GM08714 (cell line): ENCODE results near the gene RAPGEF6.

Source experiments
- H3K4me3 ChIP-seq: fragments of 200-500 bp; sonication (Bioruptor generic); 2 replicates; pipeline ENCODE4 v1.5.1; 2014; ENCODE audit warnings: mild to moderate bottlenecking, low read length, inconsistent platforms
- ZNF274 ChIP-seq: IDR thresholded peaks from 2 replicates; pipeline ENCODE4 v1.6.1; 2012; ENCODE audit warnings: mild to moderate bottlenecking, low read depth, low read length

Gene RAPGEF6

GRCh38 chr5:131481569-131481968 lies 153.5 kb downstream of the RAPGEF6 start:
- TF ChIP-seq ZNF274, result no peak
- no peak overlapping the region for H3K4me3 ChIP-seq

GRCh38 chr5:131475541-131475941 lies 159.5 kb downstream of the RAPGEF6 start:
- no peak for TF ChIP-seq ZNF274
- H3K4me3 ChIP-seq, result no peak overlapping the region

- H3K4me3 ChIP-seq, result no peak overlapping the region
- no peak for TF ChIP-seq ZNF274
Observed at GRCh38 chr5:131473731-131474130, 161.3 kb downstream of the RAPGEF6 start.

- no peak overlapping the region for H3K4me3 ChIP-seq
- TF ChIP-seq ZNF274, result no peak
Observed at GRCh38 chr5:131466171-131466766, 168.8 kb downstream of the RAPGEF6 start.

GRCh38 chr5:131463656-131464055 lies 171.4 kb downstream of the RAPGEF6 start:
- H3K4me3 ChIP-seq, result no peak overlapping the region
- no peak for TF ChIP-seq ZNF274

GRCh38 chr5:131462454-131462853 lies 172.6 kb downstream of the RAPGEF6 start:
- no peak overlapping the region for H3K4me3 ChIP-seq
- TF ChIP-seq ZNF274, result no peak

GRCh38 chr5:131461742-131462141 lies 173.3 kb downstream of the RAPGEF6 start:
- no peak overlapping the region for H3K4me3 ChIP-seq
- TF ChIP-seq ZNF274, result no peak

GRCh38 chr5:131460867-131461572 lies 174.0 kb downstream of the RAPGEF6 start:
- H3K4me3 ChIP-seq, result no peak overlapping the region
- no peak for TF ChIP-seq ZNF274

- no peak for TF ChIP-seq ZNF274
- no peak overlapping the region for H3K4me3 ChIP-seq
Observed at GRCh38 chr5:131460133-131460532, 174.9 kb downstream of the RAPGEF6 start.

GRCh38 chr5:131459216-131459615 lies 175.8 kb downstream of the RAPGEF6 start:
- H3K4me3 ChIP-seq, result no peak overlapping the region
- no peak for TF ChIP-seq ZNF274

- TF ChIP-seq ZNF274, result no peak
- no peak overlapping the region for H3K4me3 ChIP-seq
Observed at GRCh38 chr5:131457193-131457592, 177.8 kb downstream of the RAPGEF6 start.

- no peak overlapping the region for H3K4me3 ChIP-seq
- TF ChIP-seq ZNF274, result no peak
Observed at GRCh38 chr5:131450941-131451340, 184.1 kb downstream of the RAPGEF6 start.

GRCh38 chr5:131441184-131441583 lies 193.8 kb downstream of the RAPGEF6 start:
- no peak overlapping the region for H3K4me3 ChIP-seq
- TF ChIP-seq ZNF274, result no peak

GRCh38 chr5:131436081-131436480 lies 198.9 kb downstream of the RAPGEF6 start:
- H3K4me3 ChIP-seq, result no peak overlapping the region

GRCh38 chr5:131433109-131433508 lies 201.9 kb downstream of the RAPGEF6 start:
- no peak for TF ChIP-seq ZNF274
- H3K4me3 ChIP-seq, result no peak overlapping the region

More at GRCh38 chr5:131436081-131436480, 198.9 kb downstream of the RAPGEF6 start:
- no peak for TF ChIP-seq ZNF274
